ENCODE results near the gene CXXC5. TPM values are rescaled to one million over a fixed set of nuclear protein-coding genes. Genes with fewer than 3 reads are reported as not detected.

Gene CXXC5
- total and polyA plus RNA-seq, 3 experiments from 2014 or later, result 2.1 to 67.0 (median 3.1) TPM

DNA sequence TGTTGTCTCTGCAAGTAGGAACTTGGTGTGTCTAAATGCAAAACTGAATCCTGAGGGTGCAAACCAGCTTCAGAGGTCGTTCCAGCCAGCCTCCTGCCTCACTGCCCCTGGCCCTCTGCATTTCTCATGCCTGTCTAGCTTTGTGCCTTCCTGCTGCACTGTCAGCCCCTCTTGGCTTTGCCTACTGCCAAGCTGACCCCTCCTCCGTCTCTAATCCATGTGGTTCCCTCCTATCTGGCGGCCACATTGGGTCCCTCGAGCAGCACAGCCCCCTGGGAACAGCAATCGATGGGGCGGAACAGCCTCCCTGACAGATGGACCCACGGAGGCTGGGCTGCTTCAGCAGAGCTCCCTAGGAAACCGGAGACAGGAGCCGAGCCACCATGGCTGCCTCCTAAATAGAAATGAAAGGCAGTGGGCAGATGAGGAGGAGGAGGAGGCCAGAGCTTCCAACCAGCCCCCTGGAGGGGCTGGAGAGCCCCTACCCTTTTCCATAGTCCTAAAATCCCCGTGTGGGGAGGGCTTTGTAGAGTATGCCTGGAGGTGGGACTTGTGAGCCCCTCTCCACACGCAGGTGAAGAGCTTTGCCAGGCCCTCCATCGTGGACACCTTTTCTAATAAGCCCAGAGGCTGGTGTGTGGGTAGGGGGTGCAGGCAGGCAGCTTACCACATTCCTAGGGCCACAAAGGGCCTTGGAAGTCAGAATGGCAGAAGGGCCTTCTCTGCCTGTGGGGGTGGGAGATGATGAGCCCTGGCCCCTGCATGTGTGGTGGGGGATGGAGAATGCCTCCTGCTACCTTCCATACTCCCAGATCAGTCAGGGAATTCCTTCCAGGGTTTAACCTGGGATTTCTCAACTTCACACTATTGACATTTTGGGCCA is 9.2 kb upstream of the CXXC5 start:
- Mint-ChIP-seq H3K9me3 (no peaks in the 10 kb centered on the region), H3K27me3 (no peaks in the 10 kb centered on the region)
- H3K27ac ChIP-seq (ENCODE audit: low read depth, low read length), result peak overlapping the region; percentile 73

DNA sequence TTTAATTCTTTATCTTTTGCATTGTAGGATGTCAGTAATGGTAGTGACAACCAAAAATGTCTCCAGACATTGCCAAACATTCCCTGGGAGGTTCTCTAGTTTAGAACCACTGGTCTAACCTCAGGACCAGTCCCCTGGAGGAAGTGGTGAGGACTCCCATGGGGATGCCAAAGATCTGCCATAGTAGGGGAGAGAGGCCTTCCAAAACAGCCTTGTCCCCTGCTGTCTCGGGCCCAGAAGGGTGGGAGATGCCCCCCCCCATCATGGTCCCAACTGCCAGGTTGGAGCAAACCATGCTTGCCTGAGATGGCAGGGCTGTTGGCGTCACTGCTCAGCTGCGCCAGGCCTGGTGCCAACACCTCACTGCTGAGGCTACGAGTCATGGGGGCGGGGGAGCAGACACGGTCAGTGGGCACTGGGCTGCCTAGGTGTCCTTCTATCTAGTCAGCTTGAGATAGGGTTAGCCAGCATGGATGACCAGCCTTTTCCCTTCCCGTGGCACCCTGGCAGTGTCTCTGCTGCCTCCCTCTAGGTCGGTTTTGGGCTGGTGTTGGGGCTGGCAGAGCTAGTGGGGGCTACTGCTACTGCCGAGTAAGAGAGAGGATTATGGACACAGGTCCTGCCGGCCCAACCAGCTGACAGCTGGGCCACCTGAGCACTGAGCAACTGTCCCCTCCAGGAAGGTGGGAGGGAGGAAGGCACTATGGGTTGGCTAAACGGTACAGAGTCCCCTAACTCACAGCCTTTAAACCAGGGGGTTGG is 8.3 kb upstream of the CXXC5 start:
- POLR2A ChIA-PET, result no interaction called here
- Mint-ChIP-seq H3K4me3 (peak overlapping the region in 1 of 7 donors; percentile 43), H3K4me1 (peaks cover 43 to 52% (median 49%) of the 10 kb centered on the region in 3 donors), H3K27me3 (no peaks in the 10 kb centered on the region), H3K9me3 (no peaks in the 10 kb centered on the region), H3K36me3 (no peaks in the 10 kb centered on the region), H3K27ac (peak overlapping the region in 6 of 8 donors; percentile 25 to 76 (median 70))
- Histone ChIP-seq H3K4me3 (ENCODE audit: low read length) (no peak overlapping the region), H3K4me1 (ENCODE audit: insufficient read depth, low read length) (peaks cover 36% of the 10 kb centered on the region), H3K36me3 (ENCODE audit: insufficient read depth, low read length) (no peaks in the 10 kb centered on the region), H3K9me3 (ENCODE audit: low read length) (no peaks in the 10 kb centered on the region), H3K27ac (ENCODE audit: low read depth, low read length) (no peak overlapping the region), H3K27me3 (ENCODE audit: insufficient read depth, low read length, poor library complexity, severe bottlenecking) (no peaks in the 10 kb centered on the region)
- CTCF ChIA-PET, result interaction anchor here (1.3 to 9.4 kb wide), 2 partner anchors 13 to 53 kb away, joined by 4 to 156 read pairs; no protein-coding TSS in a partner anchor
- peak in 1 of 5 donors; percentile 34 for DNase-seq

More for the DNA sequence above, 9.2 kb upstream of the CXXC5 start:
- H3K36me3 ChIP-seq (ENCODE audit: insufficient read depth, low read length), result no peaks in the 10 kb centered on the region
- Mint-ChIP-seq H3K36me3 (no peaks in the 10 kb centered on the region), H3K4me1 (peaks cover 39 to 50% (median 44%) of the 10 kb centered on the region in 3 donors), H3K27ac (peak overlapping the region; percentile 43 to 98 (median 84)), H3K4me3 (peak overlapping the region; percentile 68 to 89 (median 76))
- H3K27me3 ChIP-seq (ENCODE audit: insufficient read depth, low read length, poor library complexity, severe bottlenecking), result no peaks in the 10 kb centered on the region
- peaks cover 34% of the 10 kb centered on the region for H3K4me1 ChIP-seq (ENCODE audit: insufficient read depth, low read length)
- no peaks in the 10 kb centered on the region for H3K9me3 ChIP-seq (ENCODE audit: low read length)
- no peak overlapping the region for H3K4me3 ChIP-seq (ENCODE audit: low read length)
- CTCF ChIA-PET, result interaction anchor here (0.9 to 9.4 kb wide), 5 partner anchors 7 to 127 kb away, joined by 3 to 189 read pairs (median 87); partner anchors contain the start of gene CXXC5
- DNase-seq, result no peak
- POLR2A ChIA-PET, result interaction anchor here (0.9 to 4.1 kb wide), 3 partner anchors 9 to 72 kb away, joined by 6 to 57 read pairs (median 7); partner anchors contain the start of gene CXXC5

DNA sequence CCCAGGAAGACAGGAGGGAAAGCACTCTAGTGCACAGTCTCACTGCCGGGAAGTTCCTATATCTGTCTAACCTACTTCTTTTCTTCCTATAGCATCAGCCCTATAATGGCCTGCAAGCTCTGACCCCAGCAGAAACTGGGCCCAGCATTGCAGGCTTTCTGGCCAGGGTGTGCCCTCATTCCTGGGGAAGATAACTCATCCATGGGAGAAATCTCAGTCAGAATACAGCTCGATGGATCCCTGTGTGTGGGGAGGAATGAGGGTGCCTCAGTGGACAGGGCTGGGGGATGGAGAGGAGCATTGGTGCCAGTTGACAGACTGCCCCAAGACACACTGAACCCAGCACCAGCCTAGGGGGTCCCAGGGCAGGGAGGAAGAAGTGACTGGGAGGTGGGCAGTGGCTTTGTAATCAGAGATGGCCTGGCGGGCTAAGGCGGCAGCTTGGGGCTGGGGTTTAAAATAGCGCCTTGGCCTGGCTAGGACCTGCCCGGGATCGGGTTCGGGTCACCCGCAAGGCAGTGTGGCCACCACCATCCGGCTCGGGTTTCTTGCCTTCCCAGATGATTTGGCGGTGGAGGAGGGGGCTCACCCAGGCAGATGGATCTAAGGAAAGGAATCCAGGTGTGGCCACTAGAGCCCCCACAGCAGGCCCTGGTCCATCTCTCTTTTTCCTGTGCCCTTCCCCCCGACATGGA is 7.6 kb upstream of the CXXC5 start:
- H3K27ac Mint-ChIP-seq, result peak overlapping the region in 3 of 8 donors; percentile 61 to 91 (median 74)
- ChIA-PET CTCF (interaction anchor here (1.3 kb wide), 1 partner anchor 12 kb away, joined by 4 read pairs; no protein-coding TSS in a partner anchor), POLR2A (no interaction called here)

DNA sequence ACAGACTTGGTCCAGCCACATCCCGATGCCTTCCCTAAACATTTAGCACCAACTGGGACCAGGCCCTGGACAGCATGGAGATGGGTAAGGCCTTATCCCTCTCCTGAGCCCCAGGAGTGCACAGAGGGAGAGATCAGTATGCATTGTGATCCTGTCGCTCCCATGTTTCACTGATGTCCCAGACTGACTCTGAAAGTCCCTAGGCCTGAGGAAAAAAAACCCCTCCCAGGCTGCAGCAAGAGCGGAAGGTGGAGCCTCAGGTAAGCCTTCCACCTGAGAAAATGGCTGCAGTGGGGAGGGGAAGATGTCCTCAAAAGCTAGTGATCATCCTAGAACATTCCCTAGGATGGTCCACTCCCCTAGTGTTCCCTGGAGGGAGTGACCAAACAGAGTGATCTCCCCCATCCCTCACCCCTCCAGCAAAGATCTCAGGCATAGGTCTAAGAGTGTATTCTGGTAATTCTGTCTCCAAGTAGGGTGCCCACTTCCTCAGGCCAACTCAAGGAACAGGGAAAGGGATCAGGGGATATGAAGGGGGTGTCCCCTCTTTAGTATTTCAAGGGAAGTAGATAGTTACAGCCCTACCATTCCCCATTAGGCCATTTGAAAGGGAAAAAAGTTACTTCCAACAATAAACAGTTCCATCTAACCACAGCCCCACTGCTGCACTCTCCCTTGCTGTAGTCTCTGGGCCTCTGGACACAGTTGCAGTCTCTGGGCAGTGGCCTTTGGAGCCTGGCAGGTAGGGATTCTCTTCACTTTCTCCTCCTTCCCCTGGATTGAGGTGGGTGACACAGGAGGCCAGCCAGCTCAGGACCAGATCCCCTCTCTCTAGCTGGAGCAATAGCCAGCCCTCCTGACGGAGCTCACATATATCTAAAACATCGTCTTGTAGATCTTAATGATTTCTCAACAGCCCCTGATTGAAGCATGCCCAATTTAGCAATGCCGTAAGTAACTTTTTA is 6.8 kb upstream of the CXXC5 start:
- H3K27ac ChIP-seq (ENCODE audit: low read depth, low read length), result no peak overlapping the region
- H3K9me3 Mint-ChIP-seq, result no peaks in the 10 kb centered on the region
- peak overlapping the region in 7 of 8 donors; percentile 0 to 94 (median 43) for H3K27ac Mint-ChIP-seq
- H3K27me3 ChIP-seq (ENCODE audit: insufficient read depth, low read length, poor library complexity, severe bottlenecking), result no peaks in the 10 kb centered on the region
- no peaks in the 10 kb centered on the region for H3K36me3 Mint-ChIP-seq
- peak in 1 of 5 donors; percentile 33 for DNase-seq
- H3K4me3 Mint-ChIP-seq, result peak overlapping the region in 1 of 7 donors; percentile 22
- H3K4me3 ChIP-seq (ENCODE audit: low read length), result no peak overlapping the region
- H3K36me3 ChIP-seq (ENCODE audit: insufficient read depth, low read length), result no peaks in the 10 kb centered on the region
- H3K27me3 Mint-ChIP-seq, result no peaks in the 10 kb centered on the region
- H3K4me1 Mint-ChIP-seq, result peaks cover 38 to 43% (median 43%) of the 10 kb centered on the region in 3 donors
- ChIA-PET POLR2A (no interaction called here), CTCF (interaction anchor here (1.1 to 1.3 kb wide), 3 partner anchors 8 to 67 kb away, joined by 3 to 4 read pairs (median 3); no protein-coding TSS in a partner anchor)
- no peaks in the 10 kb centered on the region for H3K9me3 ChIP-seq (ENCODE audit: low read length)
- peaks cover 24% of the 10 kb centered on the region for H3K4me1 ChIP-seq (ENCODE audit: insufficient read depth, low read length)

More for the DNA sequence above, 7.6 kb upstream of the CXXC5 start:
- Histone ChIP-seq H3K4me1 (ENCODE audit: insufficient read depth, low read length) (peaks cover 32% of the 10 kb centered on the region), H3K36me3 (ENCODE audit: insufficient read depth, low read length) (no peaks in the 10 kb centered on the region), H3K4me3 (ENCODE audit: low read length) (no peak overlapping the region), H3K27ac (ENCODE audit: low read depth, low read length) (no peak overlapping the region), H3K27me3 (ENCODE audit: insufficient read depth, low read length, poor library complexity, severe bottlenecking) (no peaks in the 10 kb centered on the region), H3K9me3 (ENCODE audit: low read length) (no peaks in the 10 kb centered on the region)
- Mint-ChIP-seq H3K9me3 (no peaks in the 10 kb centered on the region), H3K4me3 (no peak overlapping the region), H3K27me3 (no peaks in the 10 kb centered on the region), H3K4me1 (peaks cover 44 to 51% (median 47%) of the 10 kb centered on the region in 3 donors), H3K36me3 (no peaks in the 10 kb centered on the region)
- peak in 1 of 5 donors; percentile 29 for DNase-seq

DNA sequence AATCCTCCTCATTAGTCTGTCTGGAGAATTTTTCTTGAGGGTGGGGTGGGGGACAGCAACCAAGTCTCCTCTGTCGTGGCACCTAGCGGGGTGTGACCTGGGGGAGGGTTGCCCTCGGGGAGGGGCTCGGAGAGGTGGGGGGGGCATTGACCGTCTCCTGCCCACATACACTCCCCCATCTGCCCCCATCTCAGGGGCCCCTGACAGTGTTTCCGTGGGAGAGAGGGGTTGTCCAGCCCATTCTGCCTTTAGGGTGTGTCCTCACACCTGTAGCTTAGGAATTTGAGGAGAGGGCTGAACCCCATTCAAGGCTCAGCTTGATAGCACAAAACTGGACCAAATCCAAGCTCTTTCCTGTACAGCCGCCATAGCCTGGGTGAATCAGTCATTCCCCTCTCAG is 5.9 kb upstream of the CXXC5 start:
- Mint-ChIP-seq H3K4me1 (peaks cover 33 to 43% (median 35%) of the 10 kb centered on the region in 3 donors), H3K9me3 (no peaks in the 10 kb centered on the region), H3K27me3 (no peaks in the 10 kb centered on the region), H3K27ac (peak overlapping the region in 4 of 8 donors; percentile 1 to 94 (median 43)), H3K4me3 (no peak overlapping the region), H3K36me3 (no peaks in the 10 kb centered on the region)
- DNase-seq, result peak in 1 of 5 donors; percentile 6
- POLR2A ChIA-PET, result no interaction called here
- H3K4me3 ChIP-seq (ENCODE audit: low read length), result no peak overlapping the region
- H3K27me3 ChIP-seq (ENCODE audit: insufficient read depth, low read length, poor library complexity, severe bottlenecking), result peaks cover 1% of the 10 kb centered on the region
- H3K4me1 ChIP-seq (ENCODE audit: insufficient read depth, low read length), result peaks cover 18% of the 10 kb centered on the region
- no peak overlapping the region for H3K27ac ChIP-seq (ENCODE audit: low read depth, low read length)
- no peaks in the 10 kb centered on the region for H3K36me3 ChIP-seq (ENCODE audit: insufficient read depth, low read length)
- no peaks in the 10 kb centered on the region for H3K9me3 ChIP-seq (ENCODE audit: low read length)
- CTCF ChIA-PET, result interaction anchor here (1.1 kb wide), 2 partner anchors 8 to 66 kb away, joined by 3 read pairs; no protein-coding TSS in a partner anchor

DNA sequence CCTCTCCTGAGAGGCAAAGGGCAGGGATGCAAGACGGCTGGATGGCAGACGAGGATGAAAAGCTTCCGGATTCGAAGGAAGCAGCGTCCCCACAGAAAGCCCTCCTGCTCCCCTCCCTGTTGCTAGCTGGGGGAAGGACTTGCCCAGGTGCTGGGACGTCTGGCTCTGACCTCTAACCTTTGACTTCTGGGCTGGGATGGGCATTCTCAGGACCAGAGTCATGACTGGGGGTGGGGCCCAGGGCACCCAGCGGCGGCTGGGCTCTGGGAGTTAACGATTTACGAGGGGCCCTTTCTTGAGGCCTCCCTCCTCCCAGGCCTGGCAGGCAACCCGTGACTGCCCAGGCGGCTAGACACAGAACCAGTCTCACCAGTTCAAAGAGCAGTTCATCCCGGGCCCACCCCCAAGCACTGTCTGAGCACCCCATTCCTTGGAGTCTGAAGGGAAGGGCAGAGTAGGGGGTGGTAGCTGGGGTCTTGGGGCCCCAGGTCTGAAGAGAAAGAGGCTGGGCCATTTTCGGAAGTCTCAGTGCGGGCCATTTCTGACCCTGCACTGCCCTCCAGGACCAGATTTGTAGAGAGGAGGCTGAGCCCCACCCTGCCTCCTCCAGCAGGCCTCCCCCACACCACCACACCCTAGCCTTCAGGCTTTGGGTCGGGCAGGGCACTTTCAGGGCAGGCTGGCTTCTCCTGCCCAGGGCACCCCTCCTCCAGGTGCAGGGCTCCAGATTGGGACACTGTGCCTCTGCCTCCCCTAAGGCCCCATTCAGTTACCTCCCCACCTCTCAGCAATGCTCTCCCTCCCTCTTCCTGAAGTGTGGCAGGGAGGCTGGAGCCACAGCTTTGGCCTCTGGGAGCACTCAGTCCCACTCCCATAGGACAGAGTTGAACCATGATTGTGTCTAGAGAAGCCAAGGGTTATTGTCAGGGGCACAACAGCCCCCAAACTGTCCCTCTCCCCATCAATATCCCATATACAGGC is 5.0 kb upstream of the CXXC5 start:
- peak in 1 of 5 donors; percentile 39 for DNase-seq
- Mint-ChIP-seq H3K27ac (peak overlapping the region in 6 of 8 donors; percentile 52 to 94 (median 78)), H3K4me3 (no peak overlapping the region), H3K36me3 (no peaks in the 10 kb centered on the region), H3K9me3 (no peaks in the 10 kb centered on the region), H3K27me3 (peaks cover 0 to 1% of the 10 kb centered on the region in 2 donors), H3K4me1 (peaks cover 31 to 46% (median 33%) of the 10 kb centered on the region in 3 donors)
- ChIA-PET CTCF (interaction anchor here (2.2 to 3.1 kb wide), 2 partner anchors 9 to 123 kb away, joined by 9 to 28 read pairs; no protein-coding TSS in a partner anchor), POLR2A (no interaction called here)
- Histone ChIP-seq H3K27ac (ENCODE audit: low read depth, low read length) (no peak overlapping the region), H3K4me3 (ENCODE audit: low read length) (no peak overlapping the region), H3K36me3 (ENCODE audit: insufficient read depth, low read length) (no peaks in the 10 kb centered on the region), H3K4me1 (ENCODE audit: insufficient read depth, low read length) (peaks cover 22% of the 10 kb centered on the region), H3K9me3 (ENCODE audit: low read length) (no peaks in the 10 kb centered on the region), H3K27me3 (ENCODE audit: insufficient read depth, low read length, poor library complexity, severe bottlenecking) (peaks cover 8% of the 10 kb centered on the region)

All from CD8-positive, alpha-beta memory T cell (primary cell).